K562 (cell line): ENCODE results near the gene SIRT3. TPM values are rescaled to one million over a fixed set of nuclear protein-coding genes. Genes with fewer than 3 reads are reported as not detected.
A peak's percentile ranks its signal among the peaks of the same experiment; 100 is the strongest.

ENCODE experiments used
- BHLHE40 ChIP-seq: IDR thresholded peaks from 2 replicates; pipeline ENCODE4 v1.6.1; 2011; ENCODE audit warnings: low read length, improper control_type of control experiment
- CC2D1A ChIP-seq: fragments of 450-650 bp; IDR thresholded peaks from 2 replicates; pipeline ENCODE4 v1.6.1; 2017; ENCODE audit warnings: mild to moderate bottlenecking
- COPS2 ChIP-seq: fragments of 450-650 bp; conservative IDR thresholded peaks from 2 replicates; pipeline ENCODE4 v1.6.1; 2016; ENCODE audit warnings: mild to moderate bottlenecking, moderate library complexity
- EHMT2 ChIP-seq: fragments of 450-650 bp; IDR thresholded peaks from 2 replicates; pipeline ENCODE4 v1.6.1; 2018; ENCODE audit warnings: antibody characterized with exemption
- FOXP4 ChIP-seq: sonication (generic); formaldehyde crosslinking; IDR thresholded peaks from 2 replicates; pipeline ENCODE4 v1.8.0; 2022; ENCODE audit warnings: mild to moderate bottlenecking, missing genetic modification reagents, borderline replicate concordance
- GTF3C2 ChIP-seq: IDR thresholded peaks from 3 replicates; pipeline ENCODE4 v1.6.1; 2011; ENCODE audit warnings: borderline replicate concordance, mild to moderate bottlenecking, moderate library complexity; ENCODE audit not compliant: insufficient read length; ENCODE audit errors: extremely low read depth
- HNRNPH1 ChIP-seq: fragments of 200-400 bp; formaldehyde crosslinking; optimal IDR thresholded peaks from 2 replicates; pipeline ENCODE3; 2017; ENCODE audit warnings: low read depth, mild to moderate bottlenecking, low read length, moderate library complexity
- IRF2 ChIP-seq: sonication (generic); formaldehyde crosslinking; IDR thresholded peaks from 2 replicates; pipeline ENCODE4 v1.8.1; 2022; ENCODE audit warnings: mild to moderate bottlenecking, missing genetic modification reagents
- KDM4B ChIP-seq, 2 experiments: fragments of 450-650 bp in 1 of 2; sonication (generic) in 1 of 2; IDR thresholded peaks; 2 replicates each; pipeline ENCODE4 v1.6.1; 2016 to 2017; ENCODE audit warnings: borderline replicate concordance in 2 of 2, antibody characterized with exemption in 1 of 2, low read depth in 1 of 2, mild to moderate bottlenecking in 1 of 2
- LARP7 ChIP-seq: fragments of 450-650 bp; IDR thresholded peaks from 2 replicates; pipeline ENCODE4 v1.6.1; 2016
- NELFE ChIP-seq: IDR thresholded peaks from 2 replicates; pipeline ENCODE4 v1.6.1; 2011; ENCODE audit warnings: mild to moderate bottlenecking; ENCODE audit not compliant: insufficient read depth, insufficient read length
- NFRKB ChIP-seq: fragments of 450-650 bp; IDR thresholded peaks from 2 replicates; pipeline ENCODE4 v1.6.1; 2016; ENCODE audit warnings: low read depth
- RBM14 ChIP-seq: fragments of 200-400 bp; formaldehyde crosslinking; IDR thresholded peaks from 2 replicates; pipeline ENCODE4 v1.6.1; 2018; ENCODE audit warnings: low read depth, mild to moderate bottlenecking, low read length, moderate library complexity, borderline replicate concordance; ENCODE audit not compliant: insufficient read depth
- RBM17 ChIP-seq: fragments of 200-400 bp; formaldehyde crosslinking; IDR thresholded peaks from 2 replicates; pipeline ENCODE4 v1.6.1; 2017; ENCODE audit warnings: low read depth, mild to moderate bottlenecking, low read length, borderline replicate concordance
- TBL1XR1 ChIP-seq, 2 experiments: IDR thresholded peaks; 2 replicates each; pipeline ENCODE4 v1.6.1; 2012; ENCODE audit warnings: improper control_type of control experiment in 2 of 2, low read length in 2 of 2, mild to moderate bottlenecking in 1 of 2
- ZC3H11A ChIP-seq: IDR thresholded peaks from 2 replicates; pipeline ENCODE4 v1.6.1; 2012; ENCODE audit warnings: low read depth, low read length, improper control_type of control experiment
- ZFPM2 ChIP-seq: fragments of 250-450 bp; sonication (Bioruptor Pico); IDR thresholded peaks from 2 replicates; pipeline ENCODE4 v1.5.1; 2022; ENCODE audit warnings: mild to moderate bottlenecking
- ZMIZ1 ChIP-seq, 2 experiments: fragments of 150-350 bp in 1 of 2; IDR thresholded peaks; 2 replicates each; pipeline ENCODE4 v1.6.1; 2012 to 2016; ENCODE audit warnings: low read depth in 2 of 2, low read length in 2 of 2, mild to moderate bottlenecking in 1 of 2, moderate library complexity in 1 of 2
- ZNF57 ChIP-seq: fragments of 450-650 bp; formaldehyde crosslinking; IDR thresholded peaks from 2 replicates; pipeline ENCODE4 v1.4.0; 2020; ENCODE audit warnings: mild to moderate bottlenecking, moderate library complexity
- ZNF668 ChIP-seq: fragments of 250-450 bp; sonication (Bioruptor Pico); IDR thresholded peaks from 2 replicates; pipeline ENCODE4 v1.8.0; 2022; ENCODE audit warnings: mild to moderate bottlenecking, inconsistent platforms
- polyA plus RNA-seq, 8 experiments: library from polyadenylated mRNA; depleted of rRNA in 4 of 8; stranded (reverse) in 5 of 8; unstranded in 3 of 8; fragments of >200 nt; fragmentation: Nextera tagmentation in 2 of 8; fragmentation: Illumina TruSeq in 1 of 8; extraction: Ambion mirVana in 2 of 8; extraction: Trizol in 1 of 8; gene quantifications; 2 replicates each; pipeline versions ENCODE4 v1.2.1 to v1.2.3, GENCODE V29; 2011 to 2014; ENCODE audit warnings: inconsistent platforms in 1 of 8, missing spikeins in 1 of 8
- total RNA-seq, 7 experiments: library from RNA; depleted of rRNA in 6 of 7; stranded (reverse); fragments of >200 nt in 6 of 7; fragmentation: Illumina TruSeq in 2 of 7; extraction: Trizol in 2 of 7; gene quantifications; 2 replicates each; pipeline versions ENCODE4 v1.2.1 to v1.2.3, GENCODE V29; 2011 to 2021; ENCODE audit warnings: low replicate concordance in 1 of 7

SIRT3 gene
- total and polyA plus RNA-seq, 9 of the 15 experiments (the other 6 are each of a cell fraction or from before 2014, with no cell fraction given), result 1.9 to 27.5 (median 14.5) TPM

GRCh38 chr11:236774-237767 is 929 bp upstream of the SIRT3 start, which contains the start of gene PSMD13 (continued):
- no peak for TF ChIP-seq FOXP4 (CRISPR knock-in tag)
- TF ChIP-seq CC2D1A, result no peak
- TF ChIP-seq RBM17, result no peak
- no peak for TF ChIP-seq RBM14
- TF ChIP-seq IRF2 (CRISPR knock-in tag), result no peak
- TF ChIP-seq COPS2, result no peak
- TF ChIP-seq BHLHE40, result no peak
- TF ChIP-seq ZNF57 (CRISPR knock-in tag), result no peak
- no peak for TF ChIP-seq ZNF668 (CRISPR knock-in tag)
- TF ChIP-seq ZC3H11A, result no peak
- TF ChIP-seq NELFE, result no peak
- TF ChIP-seq GTF3C2, result no peak
- no peak for TF ChIP-seq ZFPM2 (CRISPR knock-in tag)
- peak in 1 of 2 experiments; percentile 67; a peak in 1 of 4 replicates for TF ChIP-seq KDM4B (IDR thresholded peaks at IDR 0.05; ENCODE audit: borderline replicate concordance in 2 of 2, low read depth in 1 of 2)
- no peak for TF ChIP-seq LARP7
- TF ChIP-seq ZMIZ1 (IDR thresholded peaks at IDR 0.05; ENCODE audit: low read depth in 2 of 2, low read length in 2 of 2), result no peak
- TF ChIP-seq HNRNPH1, result no peak
- TF ChIP-seq EHMT2, result no peak
- no peak for TF ChIP-seq NFRKB
- TF ChIP-seq TBL1XR1 (IDR thresholded peaks at IDR 0.05; ENCODE audit: low read length in 2 of 2), result no peak
